ENCODE measurements around the gene TMEM201. TPM values are rescaled to one million over a fixed set of nuclear protein-coding genes. Genes with fewer than 3 reads are reported as not detected.

Gene TMEM201
- total RNA-seq, 2 donors from 2014 or later = 24.1 TPM

DNA sequence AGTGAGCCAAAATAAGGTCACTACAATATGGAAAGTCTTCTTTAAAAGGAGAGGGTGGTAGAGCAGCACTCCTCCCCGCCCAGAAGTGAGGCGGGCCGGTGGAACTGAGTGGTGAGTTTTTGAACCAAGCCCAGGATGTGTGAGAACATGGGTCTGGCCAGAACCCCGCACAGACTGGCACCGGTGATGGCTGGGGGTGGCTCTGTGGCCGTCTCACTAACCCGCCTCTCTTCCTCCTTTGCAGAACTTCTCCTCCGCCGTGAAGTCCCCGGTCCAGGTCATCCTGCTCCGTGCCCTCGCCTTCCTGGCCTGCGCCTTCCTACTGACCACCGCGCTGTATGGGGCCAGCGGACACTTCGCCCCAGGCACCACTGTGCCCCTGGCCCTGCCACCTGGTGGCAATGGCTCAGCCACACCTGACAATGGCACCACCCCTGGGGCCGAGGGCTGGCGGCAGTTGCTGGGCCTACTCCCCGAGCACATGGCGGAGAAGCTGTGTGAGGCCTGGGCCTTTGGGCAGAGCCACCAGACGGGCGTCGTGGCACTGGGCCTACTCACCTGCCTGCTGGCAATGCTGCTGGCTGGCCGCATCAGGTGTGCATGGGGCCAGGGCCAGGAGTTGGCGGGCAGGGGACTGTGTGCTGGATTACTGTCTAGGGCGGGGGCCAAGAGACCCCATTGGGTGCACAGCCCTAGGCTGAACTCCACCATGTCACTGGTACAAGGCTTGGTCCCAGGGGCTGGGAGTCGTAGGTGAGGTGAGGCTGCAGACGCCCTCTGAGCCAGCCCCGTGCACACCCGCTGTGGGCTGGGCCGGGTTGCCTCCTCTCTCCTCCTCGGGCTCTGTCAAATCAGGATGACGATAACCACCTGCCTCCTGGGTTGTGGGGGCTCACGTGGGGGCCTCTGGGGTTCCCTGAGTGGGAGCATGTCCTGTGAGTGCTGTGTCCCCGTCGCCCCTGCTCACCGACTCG, 12.4 kb downstream of the TMEM201 start:
- no peaks in the 10 kb centered on the region for H3K4me1 ChIP-seq (ENCODE audit: control insufficient read depth, insufficient read depth, low read length)
- H3K9ac ChIP-seq (ENCODE audit: extremely low read depth, low read length, poor library complexity, severe bottlenecking) = no peak overlapping the region
- Mint-ChIP-seq H3K4me3 (no peak overlapping the region), H3K27ac (no peak overlapping the region), H3K36me3 (ENCODE audit: low read depth) (peaks cover 16% of the 10 kb centered on the region), H3K27me3 (ENCODE audit: insufficient read depth) (no peaks in the 10 kb centered on the region), H3K4me1 (no peaks in the 10 kb centered on the region), H3K9me3 (no peaks in the 10 kb centered on the region)
- no peak overlapping the region for H3K27ac ChIP-seq (ENCODE audit: low read depth, low read length)
- H3K4me3 ChIP-seq (ENCODE audit: low read length) = no peak overlapping the region
- no peak for DNase-seq
- no peaks in the 10 kb centered on the region for H3K27me3 ChIP-seq (ENCODE audit: control insufficient read depth, insufficient read depth, low read length, poor library complexity, severe bottlenecking)
- peaks cover 17% of the 10 kb centered on the region for H3K36me3 ChIP-seq (ENCODE audit: control insufficient read depth, insufficient read depth, low read length)
- 95% methylated on average over 35 to 39 of the region's 39 CpGs for WGBS, 2 experiments (ENCODE audit: insufficient coverage in 1 of 2, insufficient read length in 1 of 2)
- TF ChIP-seq, protein P1, sequence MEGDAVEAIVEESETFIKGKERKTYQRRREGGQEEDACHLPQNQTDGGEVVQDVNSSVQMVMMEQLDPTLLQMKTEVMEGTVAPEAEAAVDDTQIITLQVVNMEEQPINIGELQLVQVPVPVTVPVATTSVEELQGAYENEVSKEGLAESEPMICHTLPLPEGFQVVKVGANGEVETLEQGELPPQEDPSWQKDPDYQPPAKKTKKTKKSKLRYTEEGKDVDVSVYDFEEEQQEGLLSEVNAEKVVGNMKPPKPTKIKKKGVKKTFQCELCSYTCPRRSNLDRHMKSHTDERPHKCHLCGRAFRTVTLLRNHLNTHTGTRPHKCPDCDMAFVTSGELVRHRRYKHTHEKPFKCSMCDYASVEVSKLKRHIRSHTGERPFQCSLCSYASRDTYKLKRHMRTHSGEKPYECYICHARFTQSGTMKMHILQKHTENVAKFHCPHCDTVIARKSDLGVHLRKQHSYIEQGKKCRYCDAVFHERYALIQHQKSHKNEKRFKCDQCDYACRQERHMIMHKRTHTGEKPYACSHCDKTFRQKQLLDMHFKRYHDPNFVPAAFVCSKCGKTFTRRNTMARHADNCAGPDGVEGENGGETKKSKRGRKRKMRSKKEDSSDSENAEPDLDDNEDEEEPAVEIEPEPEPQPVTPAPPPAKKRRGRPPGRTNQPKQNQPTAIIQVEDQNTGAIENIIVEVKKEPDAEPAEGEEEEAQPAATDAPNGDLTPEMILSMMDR (conservative IDR thresholded peaks at IDR 0.05) = no peak
- H3K9me3 ChIP-seq (ENCODE audit: control insufficient read depth, low read length) = no peaks in the 10 kb centered on the region

DNA sequence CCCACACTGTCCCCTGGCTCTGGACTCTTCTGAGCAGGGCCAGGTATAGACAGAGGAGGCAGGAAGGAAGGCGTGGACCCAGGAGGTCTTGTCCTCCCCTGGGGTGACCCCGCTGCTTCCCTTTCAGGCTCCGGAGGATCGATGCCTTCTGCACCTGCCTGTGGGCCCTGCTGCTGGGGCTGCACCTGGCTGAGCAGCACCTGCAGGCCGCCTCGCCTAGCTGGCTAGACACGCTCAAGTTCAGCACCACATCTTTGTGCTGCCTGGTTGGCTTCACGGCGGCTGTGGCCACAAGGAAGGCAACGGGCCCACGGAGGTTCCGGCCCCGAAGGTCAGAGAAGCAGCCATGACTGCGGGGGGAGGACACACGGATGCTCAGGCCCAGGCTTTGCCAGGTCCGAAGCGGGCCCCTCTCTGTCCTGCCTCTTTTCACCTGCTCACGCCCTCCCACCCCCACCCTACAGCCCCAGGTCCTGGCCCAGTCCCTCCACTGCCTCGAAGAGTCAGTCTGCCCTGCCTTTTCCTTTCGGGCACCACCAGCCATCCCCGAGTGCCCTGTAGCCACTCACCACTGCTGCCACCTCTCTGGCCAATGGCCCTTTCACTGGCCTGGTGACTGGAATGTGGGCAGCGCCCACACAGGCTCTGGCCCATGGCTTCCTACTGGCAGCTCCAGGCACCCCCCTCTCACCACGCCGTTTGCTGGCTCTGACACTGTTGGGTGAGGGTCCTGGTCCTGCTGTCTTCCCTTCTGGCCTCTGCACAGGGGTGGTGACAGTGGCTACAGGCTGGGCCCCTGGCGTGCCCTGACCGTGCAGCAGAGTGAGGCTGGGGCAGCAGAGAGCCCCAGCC, 13.5 kb downstream of the TMEM201 start:
- H3K4me1 Mint-ChIP-seq = no peaks in the 10 kb centered on the region
- peaks cover 17% of the 10 kb centered on the region for H3K36me3 ChIP-seq (ENCODE audit: control insufficient read depth, insufficient read depth, low read length)
- 95 to 99% methylated on average over 20 to 26 of the region's 26 CpGs for WGBS, 2 experiments (ENCODE audit: insufficient coverage in 1 of 2, insufficient read length in 1 of 2)

DNA sequence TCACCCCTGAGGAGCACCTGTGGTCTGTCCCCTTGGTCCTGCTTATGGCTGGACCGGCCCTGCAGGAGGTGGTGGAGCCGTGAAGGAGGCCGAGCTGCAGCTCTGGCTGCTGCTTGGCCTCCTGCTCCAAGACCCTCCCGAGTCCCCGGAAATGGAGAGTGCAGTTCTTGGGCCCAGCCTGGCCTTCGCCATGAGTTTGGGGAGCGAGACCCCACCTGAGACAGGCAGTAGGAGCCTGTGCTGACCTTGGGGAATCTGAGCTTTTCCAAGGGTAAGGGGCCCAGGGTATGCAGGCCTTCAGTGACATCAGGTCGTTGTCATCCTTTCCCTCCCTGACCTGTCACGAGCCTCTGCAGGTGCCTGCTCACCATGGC, 14.1 kb downstream of the TMEM201 start:
- Mint-ChIP-seq H3K27me3 (ENCODE audit: insufficient read depth) (no peaks in the 10 kb centered on the region), H3K4me3 (no peak overlapping the region), H3K36me3 (ENCODE audit: low read depth) (peaks cover 14% of the 10 kb centered on the region), H3K27ac (no peak overlapping the region), H3K9me3 (no peaks in the 10 kb centered on the region), H3K4me1 (no peaks in the 10 kb centered on the region)
- WGBS, 2 experiments (ENCODE audit: insufficient coverage in 1 of 2, insufficient read length in 1 of 2) = 90% methylated on average over 9 of the region's 9 CpGs
- TF ChIP-seq, protein P1 (conservative IDR thresholded peaks at IDR 0.05) = no peak
- no peak for DNase-seq
- H3K4me3 ChIP-seq (ENCODE audit: low read length) = no peak overlapping the region
- peaks cover 17% of the 10 kb centered on the region for H3K36me3 ChIP-seq (ENCODE audit: control insufficient read depth, insufficient read depth, low read length)
- no peak overlapping the region for H3K9ac ChIP-seq (ENCODE audit: extremely low read depth, low read length, poor library complexity, severe bottlenecking)
- no peak overlapping the region for H3K27ac ChIP-seq (ENCODE audit: low read depth, low read length)
- H3K27me3 ChIP-seq (ENCODE audit: control insufficient read depth, insufficient read depth, low read length, poor library complexity, severe bottlenecking) = no peaks in the 10 kb centered on the region
- no peaks in the 10 kb centered on the region for H3K4me1 ChIP-seq (ENCODE audit: control insufficient read depth, insufficient read depth, low read length)
- no peaks in the 10 kb centered on the region for H3K9me3 ChIP-seq (ENCODE audit: control insufficient read depth, low read length)

More for the DNA sequence above, 13.5 kb downstream of the TMEM201 start:
- Mint-ChIP-seq H3K4me3 (no peak overlapping the region), H3K36me3 (ENCODE audit: low read depth) (peaks cover 14% of the 10 kb centered on the region), H3K27me3 (ENCODE audit: insufficient read depth) (no peaks in the 10 kb centered on the region), H3K27ac (no peak overlapping the region), H3K9me3 (no peaks in the 10 kb centered on the region)
- TF ChIP-seq, protein P1 (conservative IDR thresholded peaks at IDR 0.05) = no peak
- no peaks in the 10 kb centered on the region for H3K9me3 ChIP-seq (ENCODE audit: control insufficient read depth, low read length)
- H3K4me3 ChIP-seq (ENCODE audit: low read length) = no peak overlapping the region
- no peaks in the 10 kb centered on the region for H3K4me1 ChIP-seq (ENCODE audit: control insufficient read depth, insufficient read depth, low read length)
- no peak overlapping the region for H3K27ac ChIP-seq (ENCODE audit: low read depth, low read length)
- no peaks in the 10 kb centered on the region for H3K27me3 ChIP-seq (ENCODE audit: control insufficient read depth, insufficient read depth, low read length, poor library complexity, severe bottlenecking)
- DNase-seq = no peak
- no peak overlapping the region for H3K9ac ChIP-seq (ENCODE audit: extremely low read depth, low read length, poor library complexity, severe bottlenecking)
